A549 (cell line): ENCODE results near the gene PKIG. TPM values are rescaled to one million over a fixed set of nuclear protein-coding genes. Genes with fewer than 3 reads are reported as not detected.

ENCODE experiments used
- ATAC-seq, 2 experiments: fragments of 200-7000 bp in 1 of 2; fragments of >200 bp in 1 of 2; cut with Nextera tagmentation in 1 of 2; cut with Tn5 transposase in 1 of 2; 3 replicates each; pipeline versions ENCODE4 v1.8.0 to v1.9.1; 2018 to 2020; ENCODE audit warnings: mild to moderate bottlenecking in 1 of 2, moderate library complexity in 1 of 2
- CTCF ChIA-PET: fragments of 300-600 bp; sonication (Branson Sonifier 250); formaldehyde crosslinking; extraction: SDS; loops from one replicate; lab custom pipeline; 2021; ENCODE audit warnings: antibody characterized with exemption, inconsistent platforms; lab: Yijun Ruan, JAX
- POLR2A ChIA-PET: fragments of 350-600 bp; formaldehyde crosslinking; extraction: SDS; loops from one replicate; lab custom pipeline; 2021; ENCODE audit warnings: antibody characterized with exemption, inconsistent platforms; lab: Yijun Ruan, JAX
- DNase-seq, 2 experiments: peaks; one replicate each; pipeline versions ENCODE4 v3.0.0 to v3.0.0-alpha.2; 2011 to 2016; ENCODE audit warnings: low read depth in 1 of 2, low spot score in 1 of 2
- FAIRE-seq: peaks from 2 replicates; lab custom pipeline; 2011; peaks lifted over from hg19 to GRCh38; lab: Jason Lieb, UNC
- H3K27ac ChIP-seq, 2 experiments: fragments of >200 bp; sonication (Bioruptor Twin); formaldehyde crosslinking; 3 replicates each; pipeline ENCODE4 v1.5.1; 2016 to 2017
- H3K4me1 ChIP-seq: fragments of >200 bp; sonication (Bioruptor Twin); formaldehyde crosslinking; 3 replicates; pipeline ENCODE4 v1.6.1; 2016
- H3K4me2 ChIP-seq: fragments of >200 bp; sonication (Bioruptor Twin); formaldehyde crosslinking; 3 replicates; pipeline ENCODE4 v1.6.1; 2016
- H3K4me3 ChIP-seq: fragments of >200 bp; sonication (Bioruptor Twin); formaldehyde crosslinking; 3 replicates; pipeline ENCODE4 v1.5.1; 2016
- H3K9me3 ChIP-seq: fragments of >200 bp; sonication (Bioruptor Twin); formaldehyde crosslinking; 3 replicates; pipeline ENCODE4 v1.6.1; 2016
- CHD4 ChIP-seq: fragments of 200-600 bp; sonication (generic); IDR thresholded peaks from 2 replicates; pipeline ENCODE4 v1.6.1; 2016; ENCODE audit warnings: antibody characterized with exemption, mild to moderate bottlenecking, borderline replicate concordance
- E2F6 ChIP-seq: IDR thresholded peaks from 2 replicates; pipeline ENCODE4 v1.6.1; 2012; ENCODE audit warnings: low read depth, borderline replicate concordance
- EHMT2 ChIP-seq: fragments of 200-600 bp; sonication (generic); IDR thresholded peaks from 2 replicates; pipeline ENCODE4 v1.6.1; 2016; ENCODE audit warnings: antibody characterized with exemption, low read depth, mild to moderate bottlenecking, moderate library complexity
- EP300 ChIP-seq, 2 experiments: fragments of >200 bp; sonication (Bioruptor Twin); formaldehyde crosslinking; IDR thresholded peaks; 2 replicates in 1 of 2; 3 replicates in 1 of 2; pipeline ENCODE4 v1.6.1; 2016 to 2017
- HDAC2 ChIP-seq: fragments of 200-600 bp; sonication (generic); IDR thresholded peaks from 2 replicates; pipeline ENCODE4 v1.6.1; 2016
- HOXB13 ChIP-seq: fragments of 250-450 bp; sonication (Bioruptor Pico); IDR thresholded peaks from 2 replicates; pipeline ENCODE4 v1.5.0; 2020; ENCODE audit warnings: low read depth, mild to moderate bottlenecking, moderate library complexity
- JUNB ChIP-seq: fragments of >200 bp; sonication (Bioruptor Twin); formaldehyde crosslinking; IDR thresholded peaks from 2 replicates; pipeline ENCODE4 v1.6.1; 2016
- MAZ ChIP-seq: fragments of 150-350 bp; IDR thresholded peaks from 2 replicates; pipeline ENCODE4 v1.6.1; 2014; ENCODE audit warnings: antibody characterized with exemption, low read depth, low read length, borderline replicate concordance
- MYC ChIP-seq: IDR thresholded peaks from 2 replicates; pipeline ENCODE4 v1.6.1; 2012; ENCODE audit warnings: mild to moderate bottlenecking, inconsistent platforms, low read length, improper control_type of control experiment, borderline replicate concordance
- NFE2L2 ChIP-seq: fragments of 150-350 bp; conservative IDR thresholded peaks from 2 replicates; pipeline ENCODE4 v1.6.1; 2014; ENCODE audit warnings: low read length
- POLR2AphosphoS2 ChIP-seq: conservative IDR thresholded peaks from 2 replicates; pipeline ENCODE4 v1.6.1; 2012; ENCODE audit warnings: low read length, improper control_type of control experiment, inconsistent platforms
- RFX5 ChIP-seq: fragments of 450-650 bp; IDR thresholded peaks from 2 replicates; pipeline ENCODE4 v1.7.1; 2014; ENCODE audit warnings: antibody characterized with exemption, mild to moderate bottlenecking, moderate library complexity
- RNF2 ChIP-seq: fragments of 200-600 bp; sonication (generic); IDR thresholded peaks from 2 replicates; pipeline ENCODE4 v1.6.1; 2016; ENCODE audit warnings: low read depth, mild to moderate bottlenecking, antibody characterized with exemption, moderate library complexity, borderline replicate concordance
- SMC3 ChIP-seq: fragments of >200 bp; sonication (Bioruptor Twin); formaldehyde crosslinking; IDR thresholded peaks from 3 replicates; pipeline ENCODE4 v1.6.1; 2018; ENCODE audit warnings: inconsistent platforms
- SREBF2 ChIP-seq: fragments of 450-650 bp; IDR thresholded peaks from 2 replicates; pipeline ENCODE4 v1.6.1; 2014; ENCODE audit warnings: mild to moderate bottlenecking, moderate library complexity
- TFCP2L1 ChIP-seq: fragments of 250-450 bp; sonication (Bioruptor Pico); IDR thresholded peaks from 2 replicates; pipeline ENCODE4 v1.5.0; 2021; ENCODE audit warnings: mild to moderate bottlenecking
- ZC3H11A ChIP-seq: fragments of 450-650 bp; IDR thresholded peaks from 2 replicates; pipeline ENCODE4 v1.6.1; 2014; ENCODE audit warnings: antibody characterized with exemption, mild to moderate bottlenecking
- ZFP36 ChIP-seq: fragments of 450-650 bp; IDR thresholded peaks from 2 replicates; pipeline ENCODE4 v1.6.1; 2014; ENCODE audit warnings: borderline replicate concordance; ENCODE audit not compliant: partially characterized antibody
- ZNF302 ChIP-seq: fragments of 250-450 bp; sonication (Bioruptor Pico); IDR thresholded peaks from 2 replicates; pipeline ENCODE4 v1.9.0; 2021; ENCODE audit warnings: inconsistent platforms, mild to moderate bottlenecking, moderate library complexity
- ZSCAN20 ChIP-seq: fragments of 250-450 bp; sonication (Bioruptor Pico); IDR thresholded peaks from 2 replicates; pipeline ENCODE4 v1.8.0; 2022; ENCODE audit warnings: mild to moderate bottlenecking, moderate library complexity
- WGBS: methylation state at CpG from one replicate; pipeline ENCODE4 v1.1.6; 2017; ENCODE audit errors: missing lambda C conversion rate; 5-methylcytosine and 5-hydroxymethylcytosine counted together
- polyA plus RNA-seq, 4 experiments: library from polyadenylated mRNA; depleted of rRNA in 3 of 4; stranded (reverse); fragments of >200 nt; fragmentation: RNase III in 1 of 4; extraction: RNeasy Plus Mini Kit Qiagen cat#74134 plus additional on column Dnase treatment in 1 of 4; gene quantifications; 2 replicates in 3 of 4; 3 replicates in 1 of 4; pipeline ENCODE4 v1.2.3, GENCODE V29; 2011 to 2017

The PKIG gene
- polyA plus RNA-seq, 2 of the 4 experiments (the other 2 are of a cell fraction) = 24.0 to 31.1 TPM

- TF ChIP-seq POLR2AphosphoS2 (no peak), CHD4 (no peak)
- TF ChIP-seq, all 56 proteins: peak for 0
Observed at GRCh38 chr20:44630297-44630696, 47.9 kb downstream of the PKIG start (continued).

DNA sequence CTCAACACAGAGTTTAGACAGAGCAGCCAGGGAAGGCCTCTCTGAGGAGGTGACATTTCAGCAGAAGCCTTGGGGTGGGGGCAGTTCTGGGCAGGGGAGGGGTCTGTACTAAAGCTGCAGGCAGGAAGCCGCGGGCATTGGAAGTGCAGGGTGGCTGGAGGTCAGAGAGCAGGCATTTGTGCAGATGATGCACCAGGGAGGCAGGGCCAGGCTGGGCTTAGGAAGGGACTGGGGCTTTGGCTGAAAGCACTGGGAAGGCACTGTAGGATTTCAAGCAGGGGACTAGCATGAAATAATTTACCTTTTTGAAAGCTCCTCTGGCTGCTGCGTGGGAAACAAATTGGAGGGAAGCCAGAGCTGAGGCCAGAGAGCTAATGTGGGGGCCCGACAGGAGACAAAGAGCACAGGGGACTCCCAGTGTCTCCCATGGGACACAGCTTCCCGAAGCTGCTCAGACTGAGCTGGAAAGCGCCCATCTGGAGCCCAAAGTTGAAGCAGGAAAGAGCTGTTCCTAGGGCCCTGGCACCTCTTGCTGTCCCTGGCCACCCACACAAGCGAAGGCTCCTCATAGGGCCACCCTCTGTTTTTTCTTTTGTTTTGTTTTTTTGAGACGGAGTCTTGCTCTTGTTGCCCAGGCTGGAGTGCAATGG lies 49.8 kb downstream of the PKIG start:
- ATAC-seq (no peak), FAIRE-seq (no peak)
- POLR2A ChIA-PET = no interaction called here

DNA sequence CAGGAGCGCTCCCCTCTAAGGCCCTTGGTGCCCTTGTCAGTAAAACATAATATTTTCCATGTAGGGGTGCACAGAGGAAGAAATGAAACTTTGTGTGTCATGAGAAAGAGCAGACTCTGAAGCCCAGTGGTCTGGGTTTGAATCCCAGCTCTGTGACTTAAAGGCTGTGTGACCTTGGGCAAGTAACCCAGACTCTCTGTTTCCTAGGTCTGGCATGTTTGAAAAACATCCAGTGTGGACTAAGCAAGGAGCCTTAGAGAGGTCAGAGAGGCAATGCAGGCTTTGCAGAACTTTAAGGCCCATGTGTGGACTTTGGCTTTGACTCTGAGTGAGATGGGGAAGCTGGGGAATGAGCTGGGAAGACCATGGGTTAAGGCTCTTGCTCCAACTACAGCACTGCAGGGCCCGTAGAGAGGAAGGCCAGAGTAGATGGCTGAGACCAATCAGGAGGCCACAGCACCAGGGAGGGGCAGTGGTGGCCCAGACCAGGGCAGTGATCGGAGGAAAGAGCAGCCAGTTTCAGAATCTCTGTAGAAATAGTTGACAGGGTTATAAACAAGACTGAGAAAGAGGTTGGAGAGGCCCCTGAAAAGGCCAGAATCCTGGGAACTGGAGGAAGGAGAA lies 50.9 kb downstream of the PKIG start:
- Histone ChIP-seq H3K9me3 (no peaks in the 10 kb centered on the region), H3K4me1 (no peaks in the 10 kb centered on the region), H3K4me2 (no peak overlapping the region), H3K4me3 (no peak overlapping the region), H3K27ac (no peak overlapping the region)
- POLR2A ChIA-PET = no interaction called here
- FAIRE-seq = no peak
- 84% methylated on average over 3 of the region's 3 CpGs for WGBS
- DNase-seq = no peak
- no peak; a peak in 1 of 6 replicates for ATAC-seq
- CTCF ChIA-PET = interaction anchor here (1.1 to 3.9 kb wide), 3 partner anchors 24 to 100 kb away, joined by 3 to 21 read pairs (median 6); no protein-coding TSS in a partner anchor
- TF ChIP-seq RFX5 (no peak), ZC3H11A (no peak), JUNB (no peak), RNF2 (no peak), HOXB13 (CRISPR knock-in tag) (no peak), SREBF2 (no peak)

More for the DNA sequence above, 49.8 kb downstream of the PKIG start:
- DNase-seq = no peak
- CTCF ChIA-PET = interaction anchor here (1.0 to 1.7 kb wide), 4 partner anchors 22 to 101 kb away, joined by 3 to 6 read pairs (median 4); no protein-coding TSS in a partner anchor
- Histone ChIP-seq H3K4me3 (no peak overlapping the region), H3K4me2 (no peak overlapping the region), H3K9me3 (no peaks in the 10 kb centered on the region), H3K4me1 (no peaks in the 10 kb centered on the region), H3K27ac (no peak overlapping the region)
- TF ChIP-seq ZSCAN20 (CRISPR knock-in tag) = no peak
- TF ChIP-seq EP300 (IDR thresholded peaks at IDR 0.05) = no peak
- TF ChIP-seq RFX5 = no peak
- TF ChIP-seq JUNB = no peak
- TF ChIP-seq E2F6 = no peak
- 86% methylated on average over 8 of the region's 8 CpGs for WGBS

- DNase-seq (no peak), ATAC-seq (no peak), FAIRE-seq (no peak)
- Histone ChIP-seq H3K27ac (no peak overlapping the region), H3K4me1 (no peaks in the 10 kb centered on the region), H3K9me3 (no peaks in the 10 kb centered on the region), H3K4me2 (no peak overlapping the region), H3K4me3 (no peak overlapping the region)
- 89% methylated on average over 18 of the region's 18 CpGs for WGBS
- ChIA-PET POLR2A (no interaction called here), CTCF (interaction anchor here (3.9 kb wide), 1 partner anchor 24 kb away, joined by 21 read pairs; no protein-coding TSS in a partner anchor)
- TF ChIP-seq EHMT2 = no peak
- TF ChIP-seq ZFP36 = no peak
- TF ChIP-seq NFE2L2 = no peak
- no peak for TF ChIP-seq MYC
- TF ChIP-seq HOXB13 (CRISPR knock-in tag) = no peak
- TF ChIP-seq MAZ = no peak
- no peak for TF ChIP-seq HDAC2
- TF ChIP-seq ZSCAN20 (CRISPR knock-in tag) = no peak
- TF ChIP-seq CHD4 = no peak
- no peak for TF ChIP-seq ZC3H11A
- no peak for TF ChIP-seq TFCP2L1
- no peak for TF ChIP-seq ZNF302
- TF ChIP-seq SMC3 = no peak
Observed at GRCh38 chr20:44633872-44634600, 51.7 kb downstream of the PKIG start.
